Measurements from ENCODE around the gene PBXIP1. TPM values are rescaled to one million over a fixed set of nuclear protein-coding genes. Genes with fewer than 3 reads are reported as not detected.

Gene PBXIP1
- total and polyA plus RNA-seq, 12 donors = 97.0 to 342 (median 258) TPM

GRCh38 chr1:154970631-154971340 lies 14.9 kb upstream of the PBXIP1 start, which contains the start of gene SHC1:
TSS of gene SHC1 (minus strand) at chr1:154970747. CDS start at chr1:154970526, 221 bp downstream.
- Histone ChIP-seq H3K4me1 (replicated peaks in 1 of 2) (peaks cover 35 to 51% of the 10 kb centered on the region in 2 donors), H3K27me3 (no peaks in the 10 kb centered on the region), H3K9me3 (replicated peaks in 1 of 3) (no peaks in the 10 kb centered on the region), H3K27ac (peak within 1 kb of the TSS; percentile 93 to 100 (median 99)), H3K4me3 (peak within 1 kb of the TSS in 3 of 4 donors; percentile 7 to 75 (median 8)), H3K36me3 (replicated peaks in 1 of 2) (peaks cover 0 to 26% of the 10 kb centered on the region in 2 donors)
- peak; percentile 93 to 95 for TF ChIP-seq POLR2A (IDR thresholded peaks at IDR 0.05)
- no peak for TF ChIP-seq CTCF (IDR thresholded peaks at IDR 0.05)
- WGBS, 4 donors = 9 to 15% (median 11%) methylated on average over 10 to 15 of the region's 15 CpGs
- intact Hi-C loops (cut with DNase I) = no loop called here
- DNase-seq = peak; percentile 93 to 98 (median 96)

- H3K27me3 ChIP-seq = no peaks in the 10 kb centered on the region
- no peaks in the 10 kb centered on the region for H3K9me3 ChIP-seq (replicated peaks in 1 of 3)
- H3K27ac ChIP-seq = peak overlapping the region; percentile 93 to 100 (median 99)
- peak overlapping the region in 3 of 4 donors; percentile 7 to 75 (median 8) for H3K4me3 ChIP-seq
- peaks cover 35 to 50% of the 10 kb centered on the region in 2 donors for H3K4me1 ChIP-seq (replicated peaks in 1 of 2)
- 23 to 31% (median 27%) methylated on average over 11 to 22 of the region's 22 CpGs for WGBS, 4 donors
- H3K36me3 ChIP-seq (replicated peaks in 1 of 2) = peaks cover 0 to 34% of the 10 kb centered on the region in 2 donors
- intact Hi-C loops (cut with DNase I) = loop anchor here in 1 of 2 donors (5.0 kb wide), 1 partner anchor 32 kb away; the partner anchor contains the start of gene ZBTB7B
- DNase-seq = peak in 4 of 7 donors; percentile 48 to 59 (median 54)
- no peak for TF ChIP-seq POLR2A (IDR thresholded peaks at IDR 0.05)
- no peak for TF ChIP-seq CTCF (IDR thresholded peaks at IDR 0.05)
Observed at GRCh38 chr1:154969860-154970452, 14.1 kb upstream of the PBXIP1 start.

GRCh38 chr1:154969246-154969645 lies 13.3 kb upstream of the PBXIP1 start:
- Histone ChIP-seq H3K36me3 (replicated peaks in 1 of 2) (peaks cover 0 to 42% of the 10 kb centered on the region in 2 donors), H3K27me3 (no peaks in the 10 kb centered on the region), H3K4me1 (replicated peaks in 1 of 2) (peaks cover 35 to 50% of the 10 kb centered on the region in 2 donors), H3K9me3 (replicated peaks in 1 of 3) (no peaks in the 10 kb centered on the region), H3K4me3 (peak overlapping the region in 1 of 4 donors; percentile 75), H3K27ac (peak overlapping the region in 4 of 5 donors; percentile 33 to 100 (median 84))
- DNase-seq = no peak
- 40 to 73% (median 59%) methylated on average over 5 of the region's 5 CpGs for WGBS, 4 donors
- intact Hi-C loops (cut with DNase I) = loop anchor here in 1 of 2 donors (5.0 kb wide), 1 partner anchor 33 kb away; the partner anchor contains the start of gene ZBTB7B
- TF ChIP-seq CTCF (IDR thresholded peaks at IDR 0.05) (no peak), POLR2A (IDR thresholded peaks at IDR 0.05) (no peak)

GRCh38 chr1:154968731-154969130 lies 12.8 kb upstream of the PBXIP1 start:
- Histone ChIP-seq H3K4me1 (replicated peaks in 1 of 2) (peaks cover 35 to 50% of the 10 kb centered on the region in 2 donors), H3K27me3 (no peaks in the 10 kb centered on the region), H3K9me3 (replicated peaks in 1 of 3) (no peaks in the 10 kb centered on the region), H3K36me3 (replicated peaks in 1 of 2) (peaks cover 0 to 47% of the 10 kb centered on the region in 2 donors), H3K4me3 (peak overlapping the region in 1 of 4 donors; percentile 75), H3K27ac (peak overlapping the region in 4 of 5 donors; percentile 23 to 100 (median 52))
- intact Hi-C loops (cut with DNase I) = loop anchor here in 1 of 2 donors (5.0 kb wide), 1 partner anchor 34 kb away; the partner anchor contains the start of gene ZBTB7B
- TF ChIP-seq CTCF (IDR thresholded peaks at IDR 0.05) (no peak), POLR2A (IDR thresholded peaks at IDR 0.05) (no peak)
- DNase-seq = no peak
- WGBS, 4 donors = 75 to 91% (median 77%) methylated on average over 2 to 3 of the region's 3 CpGs
